Testis (tissue), 3 donors: ENCODE data around the gene TFCP2L1. TPM values are rescaled to one million over a fixed set of nuclear protein-coding genes. Genes with fewer than 3 reads are reported as not detected.

Experiments
- DNase-seq: peaks from one replicate; pipeline ENCODE4 v3.0.0-alpha.2; 2019
- H3K27ac ChIP-seq, 2 donors: fragments of 200-600 bp; sonication (generic); one replicate each; pipeline ENCODE4 v1.5.1; 2019
- H3K27me3 ChIP-seq: fragments of 200-600 bp; sonication (generic); one replicate; pipeline ENCODE4 v1.5.1; 2019
- H3K36me3 ChIP-seq: fragments of 200-600 bp; sonication (generic); one replicate; pipeline ENCODE4 v1.5.1; 2017; ENCODE audit warnings: low read depth; ENCODE audit errors: missing control alignments
- H3K4me1 ChIP-seq: fragments of 200-600 bp; sonication (generic); one replicate; pipeline ENCODE4 v1.5.1; 2019
- H3K4me3 ChIP-seq, 2 donors: fragments of 200-600 bp; sonication (generic); one replicate each; pipeline ENCODE4 v1.5.1; 2017 to 2019
- H3K9me3 ChIP-seq: fragments of 200-600 bp; sonication (generic); one replicate; pipeline ENCODE4 v1.5.1; 2017
- POLR2A ChIP-seq: fragments of 450-650 bp; IDR thresholded peaks from one replicate; pipeline ENCODE4 v1.6.1; 2017; ENCODE audit warnings: antibody characterized with exemption, mild to moderate bottlenecking, moderate library complexity
- WGBS, 2 donors: methylation state at CpG; one replicate each; pipeline ENCODE4 v1.1.5; 2018; 5-methylcytosine and 5-hydroxymethylcytosine counted together
- intact Hi-C: fragments of 100-400 bp; cut with DNase I; formaldehyde crosslinking; loops from one replicate; pipeline ENCODE4 v1.15.1; 2023; ENCODE audit warnings: low total_unique reads
- polyA plus RNA-seq: library from polyadenylated mRNA; stranded (reverse); fragments of 350-450 nt; fragmentation: Illumina TruSeq; extraction: RNeasy Lipid Tissue Mini Kit (QIAGEN cat#74804); gene quantifications from one replicate; pipeline ENCODE4 v1.2.3, GENCODE V29; 2014; ENCODE audit warnings: low read depth, low replicate concordance; ENCODE audit not compliant: insufficient read depth
- total RNA-seq, 2 donors: library from RNA; depleted of rRNA; stranded (reverse); fragments of >200 nt; gene quantifications; one replicate each; pipeline ENCODE4 v1.2.3, GENCODE V29; 2016
- TF ChIP-seq, protein P1 (sequence below), 3 experiments: fragments of 450-650 bp in 2 of 3; fragments of 200-600 bp in 1 of 3; sonication (generic) in 1 of 3; IDR thresholded peaks; one replicate each; pipeline ENCODE4 v1.5.1; 2016 to 2019; ENCODE audit warnings: antibody characterized with exemption in 3 of 3, mild to moderate bottlenecking in 2 of 3, moderate library complexity in 1 of 3

The TFCP2L1 gene
- total and polyA plus RNA-seq, 3 donors from 2014 or later = 2.5 to 5.1 (median 3.1) TPM

DNA sequence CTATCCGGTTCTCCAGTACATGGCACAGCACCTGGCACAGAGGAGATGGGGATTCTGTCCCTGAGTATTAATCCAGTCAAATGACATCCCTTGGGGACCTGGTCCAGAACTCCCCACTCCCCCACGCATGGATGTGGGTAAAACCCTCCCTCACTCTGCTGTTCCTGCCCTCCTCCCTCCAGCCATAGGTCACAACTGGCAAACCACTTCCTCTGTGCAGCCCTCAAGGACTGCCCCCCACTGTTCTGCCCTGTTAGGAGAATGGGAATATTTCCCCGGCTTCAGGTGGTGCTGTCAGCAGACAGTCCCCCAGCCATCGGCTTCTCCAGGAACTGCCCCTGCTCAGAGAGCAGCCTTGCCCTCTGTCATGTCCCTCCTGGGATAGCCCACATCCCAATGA lies 1.5 kb upstream of the TFCP2L1 start:
- intact Hi-C loops = no loop called here
- no peaks in the 10 kb centered on the region for H3K36me3 ChIP-seq
- H3K27ac ChIP-seq = no peak overlapping the region
- no peaks in the 10 kb centered on the region for H3K9me3 ChIP-seq
- H3K4me3 ChIP-seq = no peak overlapping the region
- peaks cover 3% of the 10 kb centered on the region for H3K4me1 ChIP-seq
- 66 to 81% methylated on average over 3 to 4 of the region's 4 CpGs for WGBS, 2 donors
- TF ChIP-seq, protein P1, sequence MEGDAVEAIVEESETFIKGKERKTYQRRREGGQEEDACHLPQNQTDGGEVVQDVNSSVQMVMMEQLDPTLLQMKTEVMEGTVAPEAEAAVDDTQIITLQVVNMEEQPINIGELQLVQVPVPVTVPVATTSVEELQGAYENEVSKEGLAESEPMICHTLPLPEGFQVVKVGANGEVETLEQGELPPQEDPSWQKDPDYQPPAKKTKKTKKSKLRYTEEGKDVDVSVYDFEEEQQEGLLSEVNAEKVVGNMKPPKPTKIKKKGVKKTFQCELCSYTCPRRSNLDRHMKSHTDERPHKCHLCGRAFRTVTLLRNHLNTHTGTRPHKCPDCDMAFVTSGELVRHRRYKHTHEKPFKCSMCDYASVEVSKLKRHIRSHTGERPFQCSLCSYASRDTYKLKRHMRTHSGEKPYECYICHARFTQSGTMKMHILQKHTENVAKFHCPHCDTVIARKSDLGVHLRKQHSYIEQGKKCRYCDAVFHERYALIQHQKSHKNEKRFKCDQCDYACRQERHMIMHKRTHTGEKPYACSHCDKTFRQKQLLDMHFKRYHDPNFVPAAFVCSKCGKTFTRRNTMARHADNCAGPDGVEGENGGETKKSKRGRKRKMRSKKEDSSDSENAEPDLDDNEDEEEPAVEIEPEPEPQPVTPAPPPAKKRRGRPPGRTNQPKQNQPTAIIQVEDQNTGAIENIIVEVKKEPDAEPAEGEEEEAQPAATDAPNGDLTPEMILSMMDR (IDR thresholded peaks at IDR 0.05) = no peak
- no peak for TF ChIP-seq POLR2A
- DNase-seq = no peak
- no peaks in the 10 kb centered on the region for H3K27me3 ChIP-seq

DNA sequence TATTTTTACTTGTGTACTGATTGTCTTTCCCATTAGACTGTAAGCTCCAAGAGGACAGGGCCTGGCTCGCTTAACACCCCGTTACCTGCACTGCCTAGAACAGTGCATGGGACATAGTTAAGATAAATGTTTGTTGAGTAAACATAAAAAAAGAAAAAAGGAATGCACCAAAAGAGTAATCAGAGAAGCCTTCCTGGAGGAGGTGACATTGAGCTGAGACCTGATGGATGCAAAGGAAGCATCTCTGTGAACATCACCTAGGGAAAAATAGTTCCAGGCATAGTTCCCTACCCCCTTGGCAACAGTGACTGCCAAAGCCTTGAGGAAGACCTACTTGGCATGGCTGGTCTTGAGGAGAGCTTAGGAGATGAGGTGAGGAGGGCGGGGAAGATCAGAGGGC lies 924 bp upstream of the TFCP2L1 start:
- intact Hi-C loops = no loop called here
- H3K36me3 ChIP-seq = no peaks in the 10 kb centered on the region
- H3K4me1 ChIP-seq = peaks cover 3% of the 10 kb centered on the region
- H3K27me3 ChIP-seq = no peaks in the 10 kb centered on the region
- no peaks in the 10 kb centered on the region for H3K9me3 ChIP-seq
- H3K27ac ChIP-seq = no peak overlapping the region
- 80 to 91% methylated on average over 3 of the region's 3 CpGs for WGBS, 2 donors
- TF ChIP-seq, protein P1 (IDR thresholded peaks at IDR 0.05) = no peak
- no peak for TF ChIP-seq POLR2A
- DNase-seq = no peak
- peak overlapping the region in 1 of 2 donors; percentile 50 for H3K4me3 ChIP-seq

DNA sequence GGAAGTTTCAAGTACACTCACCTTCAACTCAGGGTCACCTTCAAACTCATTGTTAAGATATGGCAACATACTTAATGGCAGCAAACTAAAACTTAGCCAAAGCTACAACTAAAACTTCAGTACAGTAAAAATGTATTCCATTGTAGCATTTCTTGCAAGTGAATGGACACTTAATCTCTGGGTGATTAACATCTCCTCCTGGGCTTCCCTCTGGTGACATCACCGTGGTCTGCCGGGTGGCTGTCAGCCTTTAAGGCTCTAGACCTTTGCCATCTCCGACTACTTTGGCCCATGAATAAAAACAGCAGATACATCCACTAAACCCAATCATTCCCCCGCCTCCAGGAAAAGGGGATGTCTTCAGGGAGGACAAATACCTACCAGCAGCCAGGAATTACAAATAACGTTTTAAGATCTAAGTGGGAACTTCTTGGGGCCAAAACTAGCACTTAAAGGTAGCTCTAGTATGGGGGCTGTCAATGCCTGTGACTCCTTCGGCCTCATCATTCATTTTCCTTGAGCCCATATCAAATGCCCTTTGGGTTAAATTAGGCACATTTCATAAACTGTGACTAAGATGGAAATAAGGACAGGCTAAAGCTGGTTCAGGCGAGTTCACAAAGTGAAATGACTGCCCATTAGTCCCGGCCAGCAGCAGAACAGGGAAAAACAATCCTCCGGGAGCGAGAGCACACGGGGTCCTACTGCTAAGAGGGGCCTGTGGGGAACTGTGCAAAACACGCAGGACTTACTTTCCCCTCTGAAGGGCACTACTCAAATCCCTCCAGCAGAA lies 1.1 kb downstream of the TFCP2L1 start:
- peaks cover 3% of the 10 kb centered on the region for H3K4me1 ChIP-seq
- no peaks in the 10 kb centered on the region for H3K9me3 ChIP-seq
- intact Hi-C loops = no loop called here
- no peak for DNase-seq
- no peak overlapping the region for H3K27ac ChIP-seq
- WGBS, 2 donors = 20 to 30% methylated on average over 12 of the region's 12 CpGs
- no peaks in the 10 kb centered on the region for H3K36me3 ChIP-seq
- H3K4me3 ChIP-seq = peak overlapping the region; percentile 50 to 59
- no peaks in the 10 kb centered on the region for H3K27me3 ChIP-seq
- TF ChIP-seq, protein P1 (IDR thresholded peaks at IDR 0.05) = no peak
- no peak for TF ChIP-seq POLR2A

DNA sequence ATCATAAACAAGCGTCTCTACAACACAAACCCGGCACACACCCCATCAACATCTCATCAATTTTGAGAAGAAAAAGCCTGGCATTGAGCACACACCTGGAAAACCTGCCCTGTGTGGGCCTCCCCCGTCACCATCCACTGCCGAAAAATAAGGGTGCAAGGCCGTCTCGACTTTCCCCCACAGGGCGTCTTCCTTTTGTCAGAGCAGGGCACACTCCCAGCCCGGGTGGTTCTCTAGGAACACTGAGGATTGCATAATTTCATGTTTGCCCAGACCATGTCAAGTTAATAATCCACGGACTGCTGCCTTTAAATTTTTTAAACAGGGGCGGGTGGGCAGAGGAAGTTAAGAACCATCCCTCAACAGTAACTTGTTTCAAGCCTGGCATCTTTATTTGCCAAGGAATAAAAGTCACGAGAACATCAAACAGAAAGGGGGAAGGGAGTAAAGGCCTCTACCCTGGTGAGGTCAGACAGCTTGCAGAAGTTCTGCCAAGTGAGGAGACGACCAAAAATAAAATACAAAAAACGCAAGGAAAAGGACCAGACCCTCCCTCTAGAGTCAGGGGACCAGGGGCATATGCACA lies 2.1 kb downstream of the TFCP2L1 start:
- H3K4me1 ChIP-seq = peaks cover 3% of the 10 kb centered on the region
- H3K27ac ChIP-seq = no peak overlapping the region
- H3K27me3 ChIP-seq = no peaks in the 10 kb centered on the region
- H3K4me3 ChIP-seq = no peak overlapping the region
- no peaks in the 10 kb centered on the region for H3K9me3 ChIP-seq
- intact Hi-C loops = no loop called here
- WGBS, 2 donors = 82 to 84% methylated on average over 12 to 13 of the region's 13 CpGs
- H3K36me3 ChIP-seq = no peaks in the 10 kb centered on the region
- TF ChIP-seq, protein P1 (IDR thresholded peaks at IDR 0.05) = no peak
- no peak for TF ChIP-seq POLR2A
- no peak for DNase-seq
